SU-DHL-6 (cell line): ENCODE data around the gene FDPS.

Experiments used
- EZH2phosphoT487 ChIP-seq: fragments of 200-600 bp; sonication (generic), shearing (Covaris generic); conservative IDR thresholded peaks from 2 replicates; pipeline ENCODE4 v1.6.1; 2018; ENCODE audit warnings: mild to moderate bottlenecking, antibody characterized with exemption, low read length, moderate library complexity, mixed read lengths
- TF ChIP-seq, protein P1 (sequence below): fragments of 200-600 bp; sonication (generic); IDR thresholded peaks from one replicate; pipeline ENCODE4 v1.5.1; 2017; ENCODE audit warnings: antibody characterized with exemption, mild to moderate bottlenecking, low read length, moderate library complexity; ENCODE audit not compliant: insufficient read depth, poor library complexity, severe bottlenecking

DNA sequence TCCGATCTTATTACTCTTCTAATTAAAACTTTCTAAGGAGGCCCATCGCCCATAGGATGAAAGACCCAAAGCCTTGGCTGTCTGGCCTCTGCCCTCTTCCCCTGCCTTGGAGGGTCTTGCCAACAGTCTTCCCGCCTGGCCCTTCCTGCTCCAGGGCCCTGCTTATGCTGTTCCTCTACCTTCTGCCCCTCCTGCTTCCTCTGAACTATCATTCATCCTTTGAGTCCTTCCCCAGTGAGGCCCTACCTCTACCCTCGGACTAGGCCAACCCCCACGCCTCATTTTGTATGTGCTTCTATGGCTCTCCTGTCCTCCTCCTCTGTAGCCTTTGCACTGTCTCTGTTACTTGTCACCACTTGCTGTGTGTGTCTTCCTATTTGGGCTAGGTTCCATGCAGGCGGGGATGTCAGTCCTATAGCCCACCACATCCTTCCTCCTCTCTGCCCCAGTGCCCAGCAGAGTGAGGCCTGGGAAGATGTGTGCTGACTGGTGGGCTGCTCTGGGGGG lies 17.4 kb downstream of the FDPS start:
- TF ChIP-seq, protein P1, sequence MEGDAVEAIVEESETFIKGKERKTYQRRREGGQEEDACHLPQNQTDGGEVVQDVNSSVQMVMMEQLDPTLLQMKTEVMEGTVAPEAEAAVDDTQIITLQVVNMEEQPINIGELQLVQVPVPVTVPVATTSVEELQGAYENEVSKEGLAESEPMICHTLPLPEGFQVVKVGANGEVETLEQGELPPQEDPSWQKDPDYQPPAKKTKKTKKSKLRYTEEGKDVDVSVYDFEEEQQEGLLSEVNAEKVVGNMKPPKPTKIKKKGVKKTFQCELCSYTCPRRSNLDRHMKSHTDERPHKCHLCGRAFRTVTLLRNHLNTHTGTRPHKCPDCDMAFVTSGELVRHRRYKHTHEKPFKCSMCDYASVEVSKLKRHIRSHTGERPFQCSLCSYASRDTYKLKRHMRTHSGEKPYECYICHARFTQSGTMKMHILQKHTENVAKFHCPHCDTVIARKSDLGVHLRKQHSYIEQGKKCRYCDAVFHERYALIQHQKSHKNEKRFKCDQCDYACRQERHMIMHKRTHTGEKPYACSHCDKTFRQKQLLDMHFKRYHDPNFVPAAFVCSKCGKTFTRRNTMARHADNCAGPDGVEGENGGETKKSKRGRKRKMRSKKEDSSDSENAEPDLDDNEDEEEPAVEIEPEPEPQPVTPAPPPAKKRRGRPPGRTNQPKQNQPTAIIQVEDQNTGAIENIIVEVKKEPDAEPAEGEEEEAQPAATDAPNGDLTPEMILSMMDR, result no peak
- no peak for TF ChIP-seq EZH2phosphoT487
